IMR-90 (cell line): Measurements from ENCODE around the gene RUFY1. TPM values are rescaled to one million over a fixed set of nuclear protein-coding genes. Genes with fewer than 3 reads are reported as not detected.
"Not testable (repeated sequence)": the region's sequence is repeated elsewhere in the genome, so short reads cannot be mapped to it uniquely, and the experiment has no call there.

Source experiments
- ATAC-seq: fragments of 200-7000 bp; cut with Tn5 transposase; 2 replicates; pipeline ENCODE4 v1.9.1; 2020; ENCODE audit warnings: low read depth, mild to moderate bottlenecking, moderate library complexity
- BruUV-seq: library from RNA; stranded (reverse); fragments of 400-500 nt; replicated peaks from 2 replicates; lab custom pipeline; 2021; lab: Mats Ljungman, UMichigan
- CTCF ChIA-PET: fragments of 300-600 bp; formaldehyde crosslinking; extraction: SDS; loops from one replicate; lab custom pipeline; 2021; ENCODE audit warnings: antibody characterized with exemption; lab: Yijun Ruan, JAX
- POLR2A ChIA-PET: fragments of 300-600 bp; sonication (Branson Sonifier 250); formaldehyde crosslinking; loops from one replicate; lab custom pipeline; 2022; ENCODE audit warnings: antibody characterized with exemption; ENCODE audit not compliant: unreplicated experiment; lab: Charles Lee
- DNase-seq: peaks from one replicate; pipeline ENCODE4 v3.0.0; 2013
- H2AFZ ChIP-seq: replicated peaks from 2 replicates; pipeline ENCODE3; 2013; ENCODE audit warnings: low read length, mild to moderate bottlenecking; ENCODE audit not compliant: poor library complexity
- H2AK5ac ChIP-seq: 2 replicates; pipeline ENCODE4 v1.6.1; 2013; ENCODE audit warnings: low read depth, low read length, inconsistent platforms
- H2AK9ac ChIP-seq: replicated peaks from 2 replicates; pipeline ENCODE3; 2013; ENCODE audit warnings: mild to moderate bottlenecking, low read depth, low read length, moderate library complexity; ENCODE audit not compliant: poor library complexity
- H2BK120ac ChIP-seq: 2 replicates; pipeline ENCODE4 v1.6.1; 2013; ENCODE audit warnings: low read depth, low read length, inconsistent platforms
- H2BK15ac ChIP-seq: 3 replicates; pipeline ENCODE4 v1.6.1; 2013; ENCODE audit warnings: low read depth, low read length, inconsistent platforms
- H2BK20ac ChIP-seq: 2 replicates; pipeline ENCODE4 v1.6.1; 2013; ENCODE audit warnings: low read depth, mild to moderate bottlenecking, inconsistent platforms, low read length, moderate library complexity
- H2BK5ac ChIP-seq: 2 replicates; pipeline ENCODE4 v1.6.1; 2013; ENCODE audit warnings: mild to moderate bottlenecking, low read depth, low read length, inconsistent platforms; ENCODE audit not compliant: poor library complexity, severe bottlenecking
- H3K14ac ChIP-seq: replicated peaks from 2 replicates; pipeline ENCODE4 v1.6.1; 2013; ENCODE audit warnings: low read depth, low read length, inconsistent platforms
- H3K18ac ChIP-seq: 2 replicates; pipeline ENCODE4 v1.6.1; 2013; ENCODE audit warnings: low read depth, low read length, control low read depth
- H3K23ac ChIP-seq: 2 replicates; pipeline ENCODE4 v1.6.1; 2013; ENCODE audit warnings: low read depth, low read length, inconsistent platforms
- H3K27ac ChIP-seq: 2 replicates; pipeline ENCODE4 v1.5.1; 2013; ENCODE audit warnings: mild to moderate bottlenecking, control low read depth, low read length; ENCODE audit not compliant: insufficient read depth
- H3K27me3 ChIP-seq: 2 replicates; pipeline ENCODE4 v1.6.1; 2013; ENCODE audit warnings: low read length; ENCODE audit not compliant: control insufficient read depth, insufficient read depth
- H3K36me3 ChIP-seq: 2 replicates; pipeline ENCODE4 v1.6.1; 2013; ENCODE audit warnings: low read length, mixed read lengths; ENCODE audit not compliant: control insufficient read depth, insufficient read depth
- H3K4ac ChIP-seq: 2 replicates; pipeline ENCODE4 v1.6.1; 2013; ENCODE audit warnings: low read depth, low read length, inconsistent platforms
- H3K4me1 ChIP-seq: 2 replicates; pipeline ENCODE4 v1.6.1; 2013; ENCODE audit warnings: low read length, mixed read lengths; ENCODE audit not compliant: control insufficient read depth, insufficient read depth
- H3K4me2 ChIP-seq: 2 replicates; pipeline ENCODE4 v1.6.1; 2013; ENCODE audit warnings: low read depth, mild to moderate bottlenecking, control low read depth, low read length, moderate library complexity
- H3K4me3 ChIP-seq: 2 replicates; pipeline ENCODE4 v1.5.1; 2013; ENCODE audit warnings: low read depth, mild to moderate bottlenecking, control low read depth, low read length, moderate library complexity; ENCODE audit not compliant: insufficient read depth
- H3K56ac ChIP-seq: 2 replicates; pipeline ENCODE4 v1.6.1; 2013; ENCODE audit warnings: low read length, inconsistent platforms; ENCODE audit not compliant: insufficient read depth; ENCODE audit errors: extremely low read depth
- H3K79me1 ChIP-seq, 2 experiments: 2 replicates each; pipeline ENCODE4 v1.6.1; 2013; ENCODE audit warnings: low read length in 2 of 2, inconsistent platforms in 1 of 2, low read depth in 1 of 2
- H3K9ac ChIP-seq: 2 replicates; pipeline ENCODE4 v1.6.1; 2013; ENCODE audit warnings: low read depth, low read length, control low read depth
- H3K9me1 ChIP-seq: 2 replicates; pipeline ENCODE4 v1.6.1; 2013; ENCODE audit warnings: low read length, inconsistent platforms; ENCODE audit not compliant: insufficient read depth
- H3K9me3 ChIP-seq: 2 replicates; pipeline ENCODE4 v1.6.1; 2013; ENCODE audit warnings: low read length; ENCODE audit not compliant: control insufficient read depth, insufficient read depth
- H4K20me1 ChIP-seq: 2 replicates; pipeline ENCODE4 v1.6.1; 2013; ENCODE audit warnings: low read length, inconsistent platforms; ENCODE audit not compliant: insufficient read depth
- H4K5ac ChIP-seq: 2 replicates; pipeline ENCODE4 v1.6.1; 2013; ENCODE audit warnings: mild to moderate bottlenecking, low read depth, low read length, control low read depth
- H4K8ac ChIP-seq, 2 experiments: 2 replicates each; pipeline ENCODE4 v1.6.1; 2013; ENCODE audit warnings: low read depth in 2 of 2, low read length in 2 of 2, control low read depth in 1 of 2, inconsistent platforms in 1 of 2
- H4K91ac ChIP-seq: 2 replicates; pipeline ENCODE4 v1.6.1; 2013; ENCODE audit warnings: low read depth, low read length, inconsistent platforms; ENCODE audit not compliant: insufficient read depth
- BHLHE40 ChIP-seq: fragments of 150-350 bp; IDR thresholded peaks from 2 replicates; pipeline ENCODE4 v1.6.1; 2016; ENCODE audit warnings: mild to moderate bottlenecking, low read depth, low read length
- CEBPB ChIP-seq: IDR thresholded peaks from 2 replicates; pipeline ENCODE4 v1.6.1; 2012; ENCODE audit warnings: low read depth, low read length, improper control_type of control experiment
- FOS ChIP-seq: fragments of 150-350 bp; IDR thresholded peaks from 2 replicates; pipeline ENCODE4 v1.6.1; 2016; ENCODE audit warnings: low read depth, low read length
- MAFK ChIP-seq: IDR thresholded peaks from 2 replicates; pipeline ENCODE4 v1.6.1; 2012; ENCODE audit warnings: low read depth, low read length, improper control_type of control experiment
- MAZ ChIP-seq: IDR thresholded peaks from 2 replicates; pipeline ENCODE4 v1.6.1; 2012; ENCODE audit warnings: low read depth, mild to moderate bottlenecking, low read length, improper control_type of control experiment, moderate library complexity, borderline replicate concordance
- MXI1 ChIP-seq: IDR thresholded peaks from 2 replicates; pipeline ENCODE4 v1.6.1; 2012; ENCODE audit warnings: low read depth, mild to moderate bottlenecking, low read length, moderate library complexity, borderline replicate concordance
- NFE2L2 ChIP-seq: fragments of 150-350 bp; IDR thresholded peaks from 2 replicates; pipeline ENCODE4 v1.6.1; 2016; ENCODE audit warnings: low read depth, mild to moderate bottlenecking, low read length
- POLR2A ChIP-seq: IDR thresholded peaks from 2 replicates; pipeline ENCODE4 v1.6.1; 2012; ENCODE audit warnings: mild to moderate bottlenecking, low read depth, low read length
- RCOR1 ChIP-seq: IDR thresholded peaks from 2 replicates; pipeline ENCODE4 v1.6.1; 2012; ENCODE audit warnings: mild to moderate bottlenecking, low read length, improper control_type of control experiment; ENCODE audit not compliant: insufficient replicate concordance
- SMC3 ChIP-seq: fragments of 150-350 bp; IDR thresholded peaks from 2 replicates; pipeline ENCODE4 v1.6.1; 2016; ENCODE audit warnings: low read depth, mild to moderate bottlenecking, antibody characterized with exemption, low read length, moderate library complexity
- USF2 ChIP-seq: fragments of 150-350 bp; IDR thresholded peaks from 2 replicates; pipeline ENCODE4 v1.6.1; 2017; ENCODE audit warnings: mild to moderate bottlenecking, antibody characterized with exemption, low read length, low read depth
- WGBS, 2 experiments: methylation state at CpG; one replicate each; pipeline versions ENCODE4 v1.1.5 to v1.1.7; 2013; ENCODE audit warnings: missing lambda C conversion rate in 2 of 2; ENCODE audit not compliant: insufficient read length in 1 of 2; ENCODE audit errors: extremely low coverage in 2 of 2; 5-methylcytosine and 5-hydroxymethylcytosine counted together
- dilution Hi-C: fragments of 300-500 bp; cut with HindIII; formaldehyde crosslinking; loops from one replicate; pipeline ENCODE4 v1.14.3; 2018; ENCODE audit warnings: low sequenced_read_pairs; ENCODE audit not compliant: unreplicated experiment
- in situ Hi-C: fragments of 300-500 bp; cut with MboI; formaldehyde crosslinking; loops from 3 replicates; pipeline ENCODE4 v1.14.3; 2019; ENCODE audit warnings: low sequenced_read_pairs, inconsistent platforms, mixed read lengths
- intact Hi-C: fragments of 100-400 bp; cut with micrococcal nuclease; formaldehyde crosslinking; loops from 2 replicates; pipeline ENCODE4 v1.10.0; 2022
- polyA plus RNA-seq, 3 experiments: library from polyadenylated mRNA; depleted of rRNA; stranded (reverse); fragments of >200 nt; gene quantifications; 2 replicates each; pipeline ENCODE4 v1.2.3, GENCODE V29; 2012; ENCODE audit warnings: low replicate concordance in 1 of 3
- total RNA-seq: library from RNA; depleted of rRNA; stranded (reverse); fragments of >200 nt; gene quantifications from 2 replicates; pipeline ENCODE4 v1.2.3, GENCODE V29; 2012

Gene RUFY1
- total and polyA plus RNA-seq, 2 of the 4 experiments (the other 2 are of a cell fraction): 19.5 to 21.8 TPM

GRCh38 chr5:179512452-179513000 is 37.8 kb upstream of the RUFY1 start:
- TF ChIP-seq POLR2A (no peak), MAFK (no peak), NFE2L2 (no peak), MAZ (no peak), USF2 (no peak), RCOR1 (no peak), BHLHE40 (no peak), SMC3 (no peak), MXI1 (no peak), CEBPB (no peak), FOS (no peak)
- H4K8ac ChIP-seq: no peak overlapping the region
- no peaks in the 10 kb centered on the region for H4K20me1 ChIP-seq
- H3K23ac ChIP-seq: no peak overlapping the region
- intact Hi-C loops (no loop called here), in situ Hi-C loops (no loop called here), dilution Hi-C loops (no loop called here)
- H2AK5ac ChIP-seq: no peak overlapping the region
- H3K9ac ChIP-seq: no peak overlapping the region
- no peak overlapping the region for H4K91ac ChIP-seq
- no peak overlapping the region for H2BK20ac ChIP-seq
- H2BK15ac ChIP-seq: no peak overlapping the region
- ATAC-seq (no peak), DNase-seq (no peak)
- no peak overlapping the region for H3K4me2 ChIP-seq
- ChIA-PET CTCF (no interaction called here), POLR2A (no interaction called here)
- H2AFZ ChIP-seq: no peak overlapping the region
- no peak overlapping the region for H3K27ac ChIP-seq
- no peak overlapping the region for H3K4ac ChIP-seq
- H3K56ac ChIP-seq: no peak overlapping the region
- no peaks in the 10 kb centered on the region for H3K9me1 ChIP-seq
- no peak overlapping the region for H3K4me3 ChIP-seq
- no peaks in the 10 kb centered on the region for H3K9me3 ChIP-seq
- no TSS peak for BruUV-seq
- WGBS, 2 experiments: 50% methylated on average over 1 of the region's 15 CpGs; no CpG with 5 or more reads in 1 of the 2 experiments
- no peaks in the 10 kb centered on the region for H3K36me3 ChIP-seq
- no peak overlapping the region for H2AK9ac ChIP-seq
- H2BK120ac ChIP-seq: no peak overlapping the region
- H4K5ac ChIP-seq: no peak overlapping the region
- H3K18ac ChIP-seq: no peak overlapping the region
- peaks cover 3% of the 10 kb centered on the region for H3K27me3 ChIP-seq
- no peak overlapping the region for H3K14ac ChIP-seq
- no peaks in the 10 kb centered on the region for H3K4me1 ChIP-seq
- H2BK5ac ChIP-seq: no peak overlapping the region
- H3K79me1 ChIP-seq: no peaks in the 10 kb centered on the region

GRCh38 chr5:179515501-179515900 is 34.9 kb upstream of the RUFY1 start:
- WGBS, 2 experiments: no CpG with 5 or more reads among the region's 7 CpGs
- H3K36me3 ChIP-seq, in situ Hi-C loops, H3K9me3 ChIP-seq, H3K4ac ChIP-seq, H2BK15ac ChIP-seq, H3K56ac ChIP-seq, H3K27ac ChIP-seq, H2BK5ac ChIP-seq, H3K27me3 ChIP-seq, H2AK9ac ChIP-seq, H3K4me2 ChIP-seq, H4K8ac ChIP-seq, H4K5ac ChIP-seq, H2AK5ac ChIP-seq, H3K9me1 ChIP-seq, H3K79me1 ChIP-seq, H2BK120ac ChIP-seq, H3K14ac ChIP-seq, H3K18ac ChIP-seq, intact Hi-C loops, POLR2A ChIA-PET, H3K4me1 ChIP-seq, H4K91ac ChIP-seq, H2AFZ ChIP-seq, ATAC-seq, dilution Hi-C loops, H3K4me3 ChIP-seq, DNase-seq, BruUV-seq, CTCF ChIA-PET, H4K20me1 ChIP-seq, H3K23ac ChIP-seq, H3K9ac ChIP-seq, H2BK20ac ChIP-seq: not testable (repeated sequence)
